Tibial nerve (tissue), 4 donors: ENCODE data around the gene TCF23. TPM values are rescaled to one million over a fixed set of nuclear protein-coding genes. Genes with fewer than 3 reads are reported as not detected.

Source experiments
- DNase-seq, 2 donors: peaks; one replicate each; pipeline ENCODE4 v3.0.0-alpha.2; 2019; ENCODE audit warnings: low spot score in 2 of 2
- H3K27ac ChIP-seq, 4 donors: fragments of 200-600 bp; sonication (generic) in 3 of 4; one replicate each; pipeline ENCODE4 v1.5.1; 2017 to 2019; ENCODE audit warnings: mild to moderate bottlenecking in 1 of 4
- H3K27me3 ChIP-seq, 2 donors: fragments of 200-600 bp; sonication (generic) in 1 of 2; one replicate each; pipeline versions ENCODE4 v1.5.1 to v1.6.0; 2017 to 2019
- H3K36me3 ChIP-seq, 3 donors: fragments of 200-600 bp; sonication (generic); one replicate each; pipeline ENCODE4 v1.5.1; 2018 to 2019
- H3K4me1 ChIP-seq, 4 donors: fragments of 200-600 bp; sonication (generic) in 3 of 4; one replicate each; pipeline ENCODE4 v1.5.1; 2017 to 2019
- H3K4me3 ChIP-seq, 4 donors: fragments of 200-600 bp; sonication (generic) in 3 of 4; one replicate each; pipeline ENCODE4 v1.5.1; 2017 to 2019; ENCODE audit warnings: mild to moderate bottlenecking in 1 of 4, moderate library complexity in 1 of 4
- H3K9me3 ChIP-seq, 4 donors: fragments of 200-600 bp; sonication (generic) in 3 of 4; one replicate each; pipeline ENCODE4 v1.5.1; 2017 to 2019
- EP300 ChIP-seq, 2 donors: sonication (generic); formaldehyde crosslinking; IDR thresholded peaks; one replicate each; pipeline ENCODE4 v1.6.1; 2017; ENCODE audit warnings: antibody characterized with exemption in 2 of 2, mild to moderate bottlenecking in 1 of 2
- POLR2A ChIP-seq, 2 donors: fragments of 450-650 bp; IDR thresholded peaks; one replicate each; pipeline ENCODE4 v1.6.1; 2017; ENCODE audit warnings: antibody characterized with exemption in 2 of 2, mild to moderate bottlenecking in 2 of 2, moderate library complexity in 2 of 2
- WGBS, 2 donors: methylation state at CpG; one replicate each; pipeline ENCODE4 v1.1.5; 2018; 5-methylcytosine and 5-hydroxymethylcytosine counted together
- total RNA-seq, 4 donors: library from RNA; depleted of rRNA; stranded (reverse); fragments of >200 nt; gene quantifications; one replicate each; pipeline ENCODE4 v1.1.0, GENCODE V29; 2016
- TF ChIP-seq, protein P1 (sequence below), 5 experiments: fragments of 200-600 bp in 3 of 5; fragments of 450-650 bp in 2 of 5; sonication (generic) in 3 of 5; IDR thresholded peaks; one replicate each; pipeline ENCODE4 v1.5.1; 2016 to 2019; ENCODE audit warnings: antibody characterized with exemption in 5 of 5, mild to moderate bottlenecking in 3 of 5, moderate library complexity in 2 of 5

Gene TCF23
- total RNA-seq, 4 donors from 2014 or later: not detected

DNA sequence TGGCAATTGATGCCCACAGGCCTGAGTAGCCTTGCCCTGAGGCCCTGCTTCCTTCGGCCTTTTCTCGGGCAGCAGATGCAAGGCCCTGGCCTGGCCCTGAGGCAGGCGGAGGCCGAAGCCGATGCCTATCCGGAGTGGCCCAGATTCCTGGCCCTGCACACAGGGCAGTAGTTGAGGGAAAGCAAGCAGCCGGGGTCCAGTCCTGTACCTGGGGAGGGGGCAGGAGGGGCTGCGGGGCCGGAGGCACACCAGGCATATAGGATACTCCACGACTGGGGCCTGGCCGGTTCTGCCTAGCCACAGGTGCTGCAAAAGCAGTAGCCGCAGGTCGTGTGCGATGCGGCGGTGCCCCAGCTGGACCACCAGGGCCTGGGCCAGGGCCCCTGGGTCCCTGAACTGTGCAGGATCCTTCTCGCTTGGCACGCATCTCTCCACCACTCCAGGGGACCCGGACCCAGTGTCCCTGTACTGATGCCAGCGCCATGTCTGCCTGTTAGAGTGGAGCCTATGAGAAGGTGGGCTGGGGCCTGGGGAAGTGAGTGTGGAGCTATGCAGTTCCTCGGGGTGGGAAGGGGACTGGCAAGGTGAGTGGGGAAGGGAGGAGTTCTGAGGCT is 11.4 kb upstream of the TCF23 start:
- Histone ChIP-seq H3K36me3 (peaks cover 0 to 4% (median 0%) of the 10 kb centered on the region in 3 donors), H3K27me3 (no peaks in the 10 kb centered on the region), H3K27ac (no peak overlapping the region), H3K4me1 (peaks cover 0 to 15% (median 11%) of the 10 kb centered on the region in 4 donors), H3K9me3 (no peaks in the 10 kb centered on the region), H3K4me3 (no peak overlapping the region)
- DNase-seq: no peak
- 89% methylated on average over 14 to 18 of the region's 21 CpGs for WGBS, 2 donors
- TF ChIP-seq POLR2A (IDR thresholded peaks at IDR 0.05) (no peak), EP300 (IDR thresholded peaks at IDR 0.05) (no peak)
- TF ChIP-seq, protein P1, sequence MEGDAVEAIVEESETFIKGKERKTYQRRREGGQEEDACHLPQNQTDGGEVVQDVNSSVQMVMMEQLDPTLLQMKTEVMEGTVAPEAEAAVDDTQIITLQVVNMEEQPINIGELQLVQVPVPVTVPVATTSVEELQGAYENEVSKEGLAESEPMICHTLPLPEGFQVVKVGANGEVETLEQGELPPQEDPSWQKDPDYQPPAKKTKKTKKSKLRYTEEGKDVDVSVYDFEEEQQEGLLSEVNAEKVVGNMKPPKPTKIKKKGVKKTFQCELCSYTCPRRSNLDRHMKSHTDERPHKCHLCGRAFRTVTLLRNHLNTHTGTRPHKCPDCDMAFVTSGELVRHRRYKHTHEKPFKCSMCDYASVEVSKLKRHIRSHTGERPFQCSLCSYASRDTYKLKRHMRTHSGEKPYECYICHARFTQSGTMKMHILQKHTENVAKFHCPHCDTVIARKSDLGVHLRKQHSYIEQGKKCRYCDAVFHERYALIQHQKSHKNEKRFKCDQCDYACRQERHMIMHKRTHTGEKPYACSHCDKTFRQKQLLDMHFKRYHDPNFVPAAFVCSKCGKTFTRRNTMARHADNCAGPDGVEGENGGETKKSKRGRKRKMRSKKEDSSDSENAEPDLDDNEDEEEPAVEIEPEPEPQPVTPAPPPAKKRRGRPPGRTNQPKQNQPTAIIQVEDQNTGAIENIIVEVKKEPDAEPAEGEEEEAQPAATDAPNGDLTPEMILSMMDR (IDR thresholded peaks at IDR 0.05): no peak

DNA sequence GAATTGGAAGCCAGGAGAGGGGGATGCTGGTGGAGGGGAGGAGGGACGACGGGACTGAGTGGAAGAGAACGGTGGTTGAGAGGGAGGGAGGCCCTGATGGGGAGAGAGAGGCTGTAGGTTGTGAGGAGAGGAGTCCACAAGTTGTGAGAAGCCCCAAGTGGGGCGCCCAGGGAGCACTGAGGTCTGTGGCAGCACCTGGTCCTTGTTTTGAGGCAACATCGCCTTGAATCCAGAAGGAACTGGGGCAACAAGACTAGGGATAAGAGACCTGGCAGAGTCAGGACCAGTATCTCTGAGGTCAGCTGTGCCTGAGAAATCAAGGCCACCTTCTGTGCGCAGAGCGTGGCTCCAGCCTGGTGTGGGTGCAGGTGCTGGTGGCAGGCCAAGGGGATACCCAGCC is 10.7 kb upstream of the TCF23 start:
- Histone ChIP-seq H3K4me1 (peaks cover 0 to 10% (median 7%) of the 10 kb centered on the region in 4 donors), H3K9me3 (no peaks in the 10 kb centered on the region), H3K27me3 (no peaks in the 10 kb centered on the region), H3K4me3 (no peak overlapping the region), H3K36me3 (no peaks in the 10 kb centered on the region), H3K27ac (no peak overlapping the region)
- DNase-seq: no peak
- WGBS, 2 donors: 71 to 77% methylated on average over 7 of the region's 7 CpGs
- TF ChIP-seq POLR2A (IDR thresholded peaks at IDR 0.05): no peak
- no peak for TF ChIP-seq EP300 (IDR thresholded peaks at IDR 0.05)
- TF ChIP-seq, protein P1 (IDR thresholded peaks at IDR 0.05): no peak

DNA sequence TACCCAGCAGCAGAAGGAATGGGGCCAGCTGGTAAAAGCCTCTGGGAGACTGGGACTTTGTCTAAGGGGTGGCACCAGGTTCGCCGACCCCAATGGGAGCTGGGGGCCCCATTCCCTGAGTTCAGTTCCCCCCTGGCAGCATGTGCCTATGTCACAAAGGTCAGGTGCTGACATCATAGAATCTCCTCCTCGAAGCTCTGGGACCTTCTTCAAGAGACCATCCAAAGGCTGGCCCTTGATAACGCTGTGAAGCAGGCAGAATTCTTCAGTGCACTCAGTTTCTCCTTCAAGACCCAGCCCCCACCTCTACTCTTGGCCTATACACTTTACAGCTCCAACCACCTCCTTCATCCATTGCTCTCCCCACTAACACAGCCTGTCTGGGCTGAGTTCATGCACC is 9.5 kb upstream of the TCF23 start, which contains the start of gene PRR30:
TSS of gene PRR30 (minus strand) at position 101 of the 400 bp plus-strand sequence. CDS start 1,081 bp downstream, outside the sequence.
- TF ChIP-seq EP300 (IDR thresholded peaks at IDR 0.05) (no peak), POLR2A (IDR thresholded peaks at IDR 0.05) (no peak)
- Histone ChIP-seq H3K27ac (no peak within 1 kb of the TSS), H3K4me3 (no peak within 1 kb of the TSS), H3K4me1 (no peaks in the 10 kb centered on the region), H3K9me3 (no peaks in the 10 kb centered on the region), H3K36me3 (no peaks in the 10 kb centered on the region), H3K27me3 (no peaks in the 10 kb centered on the region)
- 78 to 81% methylated on average over 4 of the region's 4 CpGs for WGBS, 2 donors
- DNase-seq: no peak

DNA sequence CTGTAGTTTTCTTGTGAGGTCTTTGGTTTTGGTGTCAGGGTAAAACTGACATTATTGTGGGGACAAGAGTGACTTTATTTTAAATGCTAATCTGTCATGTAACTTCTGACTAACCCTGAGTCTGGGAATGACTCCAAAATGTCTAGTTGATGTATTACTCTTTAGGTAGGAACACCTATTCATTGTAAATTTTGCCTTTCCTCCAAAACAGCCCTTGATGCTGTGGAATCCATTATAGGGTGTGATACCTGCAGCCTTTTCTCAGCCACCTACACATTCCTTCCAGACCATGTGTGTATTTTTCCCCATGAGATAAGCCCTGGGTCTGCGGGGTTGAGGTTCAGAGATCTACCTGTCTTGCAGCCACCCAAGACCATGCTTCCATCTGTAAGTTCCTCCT is 5.5 kb upstream of the TCF23 start:
- Histone ChIP-seq H3K27ac (no peak overlapping the region), H3K4me3 (no peak overlapping the region), H3K27me3 (no peaks in the 10 kb centered on the region), H3K4me1 (no peaks in the 10 kb centered on the region), H3K36me3 (no peaks in the 10 kb centered on the region), H3K9me3 (no peaks in the 10 kb centered on the region)
- WGBS, 2 donors: 100% methylated on average over 1 of the region's 1 CpG
- TF ChIP-seq EP300 (IDR thresholded peaks at IDR 0.05) (no peak), POLR2A (IDR thresholded peaks at IDR 0.05) (no peak)
- TF ChIP-seq, protein P1 (IDR thresholded peaks at IDR 0.05): no peak
- DNase-seq: no peak

DNA sequence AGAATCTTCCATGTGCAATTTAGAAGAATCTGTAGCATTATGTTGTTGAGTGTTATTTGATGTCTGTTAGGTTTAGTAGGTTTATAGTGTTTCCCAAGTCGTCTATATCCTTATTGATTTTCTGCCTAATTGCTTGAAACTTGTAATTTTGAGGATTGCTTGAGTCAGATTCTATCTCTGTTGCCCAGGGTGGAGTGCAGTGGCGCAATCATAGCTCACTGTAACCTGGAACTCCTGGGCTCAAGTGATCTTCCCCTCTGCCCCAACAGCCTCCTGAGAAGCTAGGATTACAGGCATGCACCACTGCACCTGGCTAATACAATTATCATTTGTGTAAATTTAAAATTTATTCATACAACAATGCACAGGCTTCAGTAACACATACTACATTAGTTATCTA is 3.1 kb upstream of the TCF23 start:
- Histone ChIP-seq H3K9me3 (no peaks in the 10 kb centered on the region), H3K36me3 (no peaks in the 10 kb centered on the region), H3K4me1 (no peaks in the 10 kb centered on the region), H3K27ac (no peak overlapping the region), H3K4me3 (no peak overlapping the region), H3K27me3 (no peaks in the 10 kb centered on the region)
- WGBS, 2 donors: 72 to 81% methylated on average over 2 of the region's 2 CpGs
- TF ChIP-seq, protein P1 (IDR thresholded peaks at IDR 0.05): no peak
- TF ChIP-seq POLR2A (IDR thresholded peaks at IDR 0.05): no peak
- TF ChIP-seq EP300 (IDR thresholded peaks at IDR 0.05): no peak
- no peak for DNase-seq
